HG02973 (cell line): ENCODE data around the gene TRIM36.

Experiments
- ATAC-seq: cut with Tn5 transposase; IDR thresholded peaks from one replicate; pipeline ENCODE4 v1.9.1; 2021; ENCODE audit warnings: moderate library complexity; ENCODE audit not compliant: unreplicated experiment

TRIM36 gene

DNA sequence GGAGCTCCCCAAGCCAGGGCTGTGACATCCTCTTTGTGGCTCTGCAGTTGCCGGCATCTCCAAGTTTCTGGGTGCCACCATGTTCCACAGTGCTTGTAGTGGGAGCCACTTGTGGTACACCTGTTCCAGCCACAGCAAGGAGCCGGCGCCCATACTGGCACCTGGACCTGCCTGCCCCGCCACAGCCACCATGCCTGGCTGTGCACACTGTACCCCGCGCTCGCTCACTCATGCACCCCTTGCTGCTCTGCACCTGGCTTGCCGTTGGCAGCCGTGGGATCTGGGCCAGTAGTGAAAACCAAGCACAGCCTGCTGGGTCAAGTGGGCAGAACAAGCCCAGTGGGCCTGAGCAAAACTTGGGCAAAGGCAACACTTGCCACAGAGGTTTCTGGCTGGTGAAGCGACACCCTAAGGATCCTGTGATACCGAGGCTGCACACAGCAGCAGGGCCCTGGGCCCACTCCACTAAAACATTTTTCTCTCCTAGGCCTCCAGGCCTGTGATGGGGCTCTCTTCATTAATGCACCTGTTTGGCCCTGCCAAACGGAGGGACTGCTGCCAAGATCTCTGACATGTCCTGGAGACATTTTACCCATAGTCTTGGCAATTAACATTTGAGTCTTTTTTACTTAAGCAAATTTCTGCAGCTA, 2.8 kb downstream of the TRIM36 start:
- ATAC-seq = no peak

DNA sequence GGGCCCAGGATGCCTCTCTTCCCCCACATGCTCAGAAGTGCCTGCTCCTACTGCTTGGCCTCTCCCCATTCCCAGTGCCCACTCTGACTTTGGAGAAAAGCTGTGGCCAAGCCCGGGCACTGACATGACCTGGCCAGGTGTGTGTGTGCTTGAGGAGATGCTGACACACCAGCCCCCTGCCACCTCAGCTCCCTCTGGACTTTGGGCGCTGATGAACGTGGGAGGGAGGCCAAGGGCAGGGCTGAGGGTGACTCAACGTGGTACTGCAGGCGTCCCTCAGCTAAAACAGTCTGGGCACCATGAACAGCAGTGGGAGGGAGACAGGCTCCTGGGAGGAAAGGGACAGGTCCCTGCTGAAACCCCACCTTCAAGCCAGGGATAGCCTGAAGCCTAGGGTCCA, 3.9 kb downstream of the TRIM36 start:
- ATAC-seq = no peak

DNA sequence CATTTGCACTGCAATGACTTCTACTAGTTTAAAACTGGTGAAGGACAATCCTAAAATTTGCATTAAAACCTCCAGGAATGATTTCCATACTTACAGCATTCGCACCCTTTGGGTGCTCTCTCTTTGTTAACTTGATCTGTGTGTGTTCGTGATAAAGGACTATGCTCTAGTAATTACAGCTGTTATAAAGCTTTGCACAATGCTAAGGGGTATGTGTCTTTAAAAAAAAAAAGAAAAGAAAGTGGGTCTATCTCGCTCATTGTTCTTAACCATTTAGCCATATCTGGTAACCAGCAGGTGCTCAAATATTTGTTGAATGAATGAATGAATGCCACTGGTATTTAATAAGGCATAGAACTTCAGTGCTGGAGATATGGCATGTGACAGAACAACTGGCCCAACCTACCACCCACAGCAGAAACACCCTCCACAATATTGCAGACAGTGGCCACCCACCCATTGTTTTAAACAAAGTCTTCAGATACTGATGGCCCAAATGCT, 8.7 kb downstream of the TRIM36 start:
- ATAC-seq = no peak

DNA sequence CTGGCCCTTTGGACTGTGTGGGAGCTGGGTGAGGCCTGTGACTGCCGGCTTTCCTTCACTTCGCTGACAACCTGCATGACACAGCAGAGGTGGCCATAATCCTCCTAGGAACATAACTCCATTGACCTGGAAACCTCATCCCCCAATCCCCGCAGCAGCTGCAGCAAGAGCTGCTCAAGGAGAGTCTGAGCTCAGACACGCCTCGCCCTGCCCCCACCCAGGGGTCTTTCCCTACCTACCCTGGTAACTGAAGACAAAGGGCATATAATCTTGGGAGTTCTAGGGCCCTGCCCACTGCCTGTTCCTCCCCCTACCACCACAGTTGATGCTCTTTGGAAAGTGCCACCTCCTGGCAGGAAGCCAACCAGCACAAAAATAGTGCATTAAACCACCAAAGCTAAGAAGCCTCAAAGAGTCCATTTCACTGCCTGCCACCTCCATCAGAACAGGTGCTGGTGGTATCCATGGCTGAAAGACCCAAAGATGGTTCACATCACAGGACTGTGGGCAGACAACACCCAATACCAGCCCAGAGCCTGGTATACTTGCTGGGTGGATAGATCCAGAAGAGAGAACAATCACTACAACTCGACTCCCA, 18.4 kb downstream of the TRIM36 start:
- ATAC-seq = no peak

- no peak for ATAC-seq
Observed at GRCh38 chr5:115150512-115150911, 19.2 kb downstream of the TRIM36 start.

- ATAC-seq = no peak
Observed at GRCh38 chr5:115147052-115147451, 22.7 kb downstream of the TRIM36 start.

DNA sequence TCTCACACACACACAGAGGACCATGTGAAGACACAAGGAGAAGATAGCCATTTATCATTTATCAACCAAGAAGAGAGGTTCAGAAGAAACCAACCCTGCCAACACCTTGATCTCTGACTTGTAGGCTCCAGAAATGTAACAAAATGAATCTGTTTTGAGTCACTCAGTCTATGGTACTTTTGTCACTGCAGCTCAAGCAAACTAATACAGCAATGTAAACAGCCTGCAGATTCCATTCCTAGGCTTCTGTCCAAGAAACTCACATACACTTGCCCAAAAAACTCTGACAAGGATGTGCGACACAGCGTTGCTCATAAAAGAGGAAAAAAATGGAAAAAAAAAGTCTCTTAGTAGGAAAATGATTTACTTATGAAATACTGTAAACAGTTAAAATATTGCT, 33.4 kb downstream of the TRIM36 start:
- no peak for ATAC-seq

DNA sequence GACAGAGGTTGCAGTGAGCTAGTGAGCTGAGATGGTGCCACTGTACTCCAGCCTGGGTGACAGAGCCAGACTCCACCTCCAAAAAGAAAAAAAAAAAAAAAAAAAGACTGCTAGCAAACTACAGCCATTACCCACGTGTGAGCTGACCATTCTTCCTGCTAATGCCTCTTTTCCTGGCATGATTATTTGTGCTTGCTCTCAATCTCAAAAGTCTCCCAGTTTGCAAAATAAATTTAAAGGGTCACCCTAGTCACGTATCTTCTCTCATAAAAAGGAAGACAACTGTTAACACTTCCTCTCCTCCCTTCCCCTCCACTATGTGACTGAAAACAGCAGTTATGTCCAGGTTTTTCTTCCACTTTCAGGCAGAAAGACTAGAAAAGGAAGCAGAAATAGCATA, 37.2 kb downstream of the TRIM36 start:
- no peak for ATAC-seq

GRCh38 chr5:115126303-115126702, 43.4 kb downstream of the TRIM36 start:
- no peak for ATAC-seq

DNA sequence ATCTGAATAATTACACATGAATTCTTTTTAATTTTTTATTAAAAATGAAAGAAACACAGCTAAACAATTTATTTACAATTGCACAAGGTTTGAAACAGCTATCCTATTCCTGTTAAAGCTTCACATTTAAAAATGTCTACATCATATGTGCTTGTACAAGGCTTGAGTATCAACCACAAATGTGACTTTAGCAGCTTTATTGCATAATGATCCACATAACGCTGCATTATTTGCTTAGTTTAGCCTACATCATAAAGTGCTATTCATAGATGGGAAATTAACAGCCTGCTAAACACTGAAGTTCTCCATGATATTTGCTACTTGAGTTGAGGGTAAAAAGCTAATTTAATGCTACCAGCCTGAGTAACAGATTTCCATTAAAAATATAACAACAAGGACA, 45.0 kb downstream of the TRIM36 start:
- ATAC-seq = no peak

- no peak for ATAC-seq
Observed at GRCh38 chr5:115116001-115116400, 53.7 kb downstream of the TRIM36 start.

- ATAC-seq = no peak
Observed at GRCh38 chr5:115109840-115110239, 59.9 kb downstream of the TRIM36 start.

DNA sequence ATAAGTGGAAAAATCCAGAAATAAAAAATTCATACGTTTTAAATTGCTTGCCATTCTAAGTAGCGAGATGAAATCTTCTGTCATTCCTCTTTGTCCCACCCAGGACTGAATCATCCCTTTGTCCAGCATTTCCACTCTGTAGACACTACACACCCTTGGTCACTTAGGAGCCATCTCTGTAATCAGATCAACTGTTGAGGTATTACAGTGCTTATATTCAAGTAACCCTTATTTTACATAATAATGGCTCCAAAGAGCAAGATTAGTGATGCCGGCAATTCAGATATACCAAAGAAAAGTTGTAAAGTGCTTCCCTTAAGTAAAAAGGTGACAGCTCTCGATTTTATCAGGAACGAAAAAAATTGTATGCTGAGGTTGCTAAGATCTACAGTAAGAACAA, 60.4 kb downstream of the TRIM36 start:
- ATAC-seq = no peak

DNA sequence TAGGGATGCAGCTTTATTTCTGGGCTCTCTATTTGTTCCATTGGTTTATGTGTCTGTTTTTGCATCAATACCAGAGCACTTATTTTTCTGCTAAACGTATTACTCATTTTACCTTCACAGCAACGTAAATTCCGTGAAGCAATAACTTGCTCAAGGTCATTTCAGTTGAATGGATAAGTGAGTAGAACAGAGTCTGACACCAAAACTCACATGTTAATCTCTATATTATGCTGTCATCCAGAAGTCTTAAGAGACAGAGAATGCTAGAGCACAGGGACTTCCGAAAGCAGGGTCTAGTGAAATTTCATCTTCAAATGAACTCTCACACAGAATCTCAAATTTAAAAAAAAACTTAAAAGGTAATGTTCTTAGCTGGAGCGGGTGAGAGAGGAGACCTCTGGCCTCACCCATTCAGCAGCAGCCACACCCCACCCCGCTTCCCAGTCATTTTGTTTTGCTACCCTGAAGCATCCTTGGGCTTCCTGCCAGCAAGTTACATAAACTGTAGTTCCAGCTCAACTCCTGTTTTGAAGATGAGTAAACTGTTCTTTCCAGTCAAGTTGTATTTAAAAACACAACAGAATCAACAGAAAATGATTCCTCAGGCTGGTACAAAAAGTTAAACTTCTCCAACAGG, 69.3 kb downstream of the TRIM36 start:
- no peak for ATAC-seq

GRCh38 chr5:115098041-115098702, 71.5 kb downstream of the TRIM36 start:
- ATAC-seq = peak; percentile 76

GRCh38 chr5:115097236-115097635, 72.5 kb downstream of the TRIM36 start:
- no peak for ATAC-seq

GRCh38 chr5:115096034-115096769, 73.5 kb downstream of the TRIM36 start:
- no peak for ATAC-seq

DNA sequence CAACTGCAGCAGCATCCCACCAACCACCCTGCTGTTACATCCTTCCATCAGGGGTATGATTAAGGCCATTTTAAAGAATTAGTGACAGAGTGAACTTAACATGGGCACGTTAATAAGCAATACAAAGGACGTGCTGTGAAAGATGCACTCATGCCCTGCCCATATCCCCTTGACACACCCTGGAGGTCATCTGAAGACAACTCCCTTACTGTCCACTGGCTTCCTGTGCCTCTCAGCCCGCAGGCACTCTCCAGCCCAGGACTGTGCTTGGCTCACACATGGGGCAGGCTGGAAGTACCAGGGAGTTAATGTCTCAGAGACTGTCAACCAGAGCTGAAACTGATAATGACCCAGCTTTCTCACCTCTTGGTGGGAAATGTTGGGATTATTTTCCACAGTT, 81.8 kb downstream of the TRIM36 start:
- no peak for ATAC-seq

DNA sequence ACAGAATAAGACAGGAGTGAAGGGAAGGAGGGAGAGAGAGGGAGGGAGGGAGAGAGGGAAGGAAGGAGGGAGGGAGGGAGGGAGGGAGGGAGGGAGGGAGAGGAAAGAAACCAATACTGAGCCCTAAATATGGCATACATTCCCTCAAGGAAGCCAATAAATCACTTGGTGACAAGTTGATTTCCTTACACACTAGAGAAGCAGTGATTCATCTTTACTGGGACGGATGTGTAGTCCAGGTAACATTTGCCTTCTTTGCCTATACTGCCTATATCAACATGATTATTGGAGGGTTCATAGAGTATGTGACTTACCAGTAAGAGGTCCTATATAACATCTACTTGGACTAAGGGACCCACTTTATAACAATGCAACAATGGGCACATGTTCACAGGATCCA, 83.2 kb downstream of the TRIM36 start:
- ATAC-seq = no peak

GRCh38 chr5:115084246-115084793, 85.4 kb downstream of the TRIM36 start:
- ATAC-seq = no peak
